Activated CD8-positive, alpha-beta T cell treated with anti-CD3 and anti-CD28 coated beads, Interleukin-2, amount 10 ng/mL, durations not matched to agents 7 days and 5 days (primary cell): ENCODE results near the gene RPRD2. TPM values are rescaled to one million over a fixed set of nuclear protein-coding genes. Genes with fewer than 3 reads are reported as not detected.

Source experiments
- ATAC-seq: fragments of 150-1000 bp; cut with Tn5 transposase; one replicate; pipeline ENCODE4 v1.10.0; 2021; ENCODE audit warnings: moderate library complexity
- CTCF ChIA-PET: fragments of 350-600 bp; sonication (Branson Sonifier 250); formaldehyde crosslinking; loops from one replicate; lab custom pipeline; 2021; ENCODE audit warnings: antibody characterized with exemption; lab: Charles Lee
- POLR2A ChIA-PET: fragments of 350-600 bp; sonication (Branson Sonifier 250); formaldehyde crosslinking; loops from one replicate; lab custom pipeline; 2021; ENCODE audit warnings: antibody characterized with exemption; lab: Charles Lee
- DNase-seq: peaks from one replicate; pipeline ENCODE4 v3.0.0-alpha.2; 2020
- H3K27ac Mint-ChIP-seq: one replicate; pipeline ENCODE4 v1.8.0; 2021; ENCODE audit warnings: mild to moderate bottlenecking, mixed read lengths
- H3K27me3 Mint-ChIP-seq: one replicate; pipeline ENCODE4 v1.8.0; 2021; ENCODE audit warnings: low read depth, mixed read lengths
- H3K36me3 Mint-ChIP-seq: one replicate; pipeline ENCODE4 v1.8.0; 2021; ENCODE audit warnings: low read depth, mixed read lengths
- H3K4me1 Mint-ChIP-seq: one replicate; pipeline ENCODE4 v1.8.0; 2021; ENCODE audit warnings: low read depth, mixed read lengths
- H3K4me3 Mint-ChIP-seq: one replicate; pipeline ENCODE4 v1.8.0; 2021; ENCODE audit warnings: mild to moderate bottlenecking, mixed read lengths
- H3K9me3 Mint-ChIP-seq: one replicate; pipeline ENCODE4 v1.8.0; 2022; ENCODE audit warnings: mixed read lengths; ENCODE audit not compliant: insufficient read depth
- total RNA-seq, 2 experiments: library from RNA; stranded (reverse); gene quantifications; one replicate each; pipeline ENCODE4 v1.2.3, GENCODE V29; 2021

Gene RPRD2
- total RNA-seq, 2 experiments from 2014 or later, result 29.5 to 32.5 TPM

- no peak overlapping the region for H3K27ac Mint-ChIP-seq
- H3K36me3 Mint-ChIP-seq, result peaks cover 18% of the 10 kb centered on the region
- POLR2A ChIA-PET, result no interaction called here
- ATAC-seq (no peak), DNase-seq (no peak)
- no peaks in the 10 kb centered on the region for H3K27me3 Mint-ChIP-seq
- H3K4me3 Mint-ChIP-seq, result no peak overlapping the region
- CTCF ChIA-PET, result no interaction called here
- no peaks in the 10 kb centered on the region for H3K9me3 Mint-ChIP-seq
- peaks cover 9% of the 10 kb centered on the region for H3K4me1 Mint-ChIP-seq
Measured at GRCh38 chr1:150415800-150416199, 51.9 kb downstream of the RPRD2 start.

DNA sequence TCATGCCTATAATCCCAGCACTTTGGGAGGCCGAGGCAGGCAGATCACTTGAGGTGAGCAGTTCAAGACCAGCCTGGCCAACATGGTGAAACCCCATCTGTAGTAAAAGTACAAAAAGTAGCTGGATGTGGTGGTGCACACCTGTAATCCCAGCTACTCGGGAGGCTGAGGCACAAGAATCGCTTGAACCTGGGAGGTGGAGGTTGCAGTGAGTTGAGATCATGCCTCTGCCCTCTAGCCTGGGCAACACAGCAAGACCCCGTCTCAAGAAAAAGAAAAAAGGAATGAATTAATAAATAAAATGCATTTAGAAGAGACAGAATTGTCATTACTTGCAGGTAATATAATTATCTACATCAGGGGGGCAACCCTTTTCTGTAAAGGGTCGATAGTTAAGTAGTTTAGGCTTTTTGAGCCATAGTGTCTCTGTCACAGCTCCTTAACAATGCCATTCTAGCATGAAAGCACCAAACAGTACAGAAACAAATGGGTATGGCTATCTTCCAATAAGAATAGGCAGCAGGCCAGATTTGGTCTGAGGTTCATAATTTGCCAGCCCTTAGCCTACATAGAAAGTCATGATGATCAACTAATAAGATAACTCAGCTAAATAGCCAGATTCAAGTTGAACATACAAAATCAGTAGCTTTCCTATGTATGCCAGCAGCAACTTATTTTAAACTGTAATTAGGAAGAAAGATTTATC is 56.8 kb downstream of the RPRD2 start:
- Mint-ChIP-seq H3K4me1 (peaks cover 5% of the 10 kb centered on the region), H3K9me3 (no peaks in the 10 kb centered on the region), H3K4me3 (no peak overlapping the region), H3K36me3 (peaks cover 20% of the 10 kb centered on the region), H3K27me3 (no peaks in the 10 kb centered on the region), H3K27ac (no peak overlapping the region)
- ChIA-PET CTCF (interaction anchor here (1.3 kb wide), 1 partner anchor 9 kb away, joined by 5 read pairs; no protein-coding TSS in a partner anchor), POLR2A (no interaction called here)
- ATAC-seq (no peak), DNase-seq (no peak)

DNA sequence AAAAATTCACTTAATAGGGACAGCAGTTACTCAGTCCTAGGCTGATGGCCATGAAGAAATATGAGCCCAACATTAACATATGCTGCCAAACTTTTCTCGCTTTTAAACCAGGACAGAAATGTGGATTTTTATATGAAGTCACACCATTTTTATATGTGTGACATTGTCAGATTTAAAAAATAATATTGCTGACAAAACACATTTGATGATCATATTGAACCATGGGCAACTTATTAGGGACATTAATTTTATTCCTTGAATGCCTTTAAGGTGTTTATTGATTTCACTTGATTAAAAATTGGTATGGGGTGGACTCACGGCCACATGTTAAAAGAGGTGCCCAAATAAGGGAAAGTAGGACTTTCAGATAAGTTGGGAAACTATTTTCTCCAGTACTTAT is 58.6 kb downstream of the RPRD2 start:
- Mint-ChIP-seq H3K27ac (no peak overlapping the region), H3K27me3 (no peaks in the 10 kb centered on the region), H3K4me1 (no peaks in the 10 kb centered on the region), H3K36me3 (peaks cover 15% of the 10 kb centered on the region), H3K9me3 (no peaks in the 10 kb centered on the region), H3K4me3 (no peak overlapping the region)
- no peak for DNase-seq
- ATAC-seq, result no peak
- POLR2A ChIA-PET, result no interaction called here
- CTCF ChIA-PET, result no interaction called here

- Mint-ChIP-seq H3K4me1 (peaks cover 11% of the 10 kb centered on the region), H3K27ac (no peak overlapping the region)
Measured at GRCh38 chr1:150429805-150430204, 65.9 kb downstream of the RPRD2 start.

DNA sequence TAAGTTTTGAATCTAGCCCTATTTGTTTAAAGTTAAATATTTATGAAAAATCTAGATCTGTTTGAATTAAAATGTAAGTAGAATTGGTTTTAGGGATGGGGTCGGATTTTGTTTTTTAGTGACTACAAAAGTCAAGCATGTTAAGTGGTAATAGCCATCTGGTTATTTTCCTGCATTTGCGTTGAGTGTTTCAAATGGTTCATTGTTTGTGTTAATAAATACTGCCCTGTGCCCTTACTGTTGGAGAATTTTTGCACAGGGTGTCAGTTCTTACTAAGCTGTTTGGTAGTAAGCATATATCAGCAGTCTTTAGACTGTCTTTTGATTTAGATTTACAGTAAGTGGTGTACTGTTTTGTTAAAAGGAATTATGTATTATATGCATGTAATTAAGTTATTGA is 77.2 kb downstream of the RPRD2 start:
- Mint-ChIP-seq H3K27me3 (no peaks in the 10 kb centered on the region), H3K4me1 (peaks cover 3% of the 10 kb centered on the region), H3K36me3 (peaks cover 29% of the 10 kb centered on the region), H3K9me3 (no peaks in the 10 kb centered on the region), H3K27ac (no peak overlapping the region), H3K4me3 (no peak overlapping the region)
- ATAC-seq (no peak), DNase-seq (no peak)
- POLR2A ChIA-PET, result interaction anchor here (1.0 kb wide), 1 partner anchor 77 kb away, joined by 3 read pairs; the partner anchor contains the start of gene RPRD2
- CTCF ChIA-PET, result interaction anchor here (1.0 to 2.7 kb wide), 3 partner anchors 25 to 186 kb away, joined by 3 to 9 read pairs (median 5); no protein-coding TSS in a partner anchor

More at GRCh38 chr1:150429805-150430204, 65.9 kb downstream of the RPRD2 start:
- peak; percentile 42 for ATAC-seq
- ChIA-PET POLR2A (no interaction called here), CTCF (interaction anchor here (1.0 to 1.4 kb wide), 4 partner anchors 9 to 174 kb away, joined by 3 to 7 read pairs (median 4); partner anchors contain the start of gene RPRD2)
- no peak for DNase-seq
- H3K27me3 Mint-ChIP-seq, result no peaks in the 10 kb centered on the region
- no peaks in the 10 kb centered on the region for H3K9me3 Mint-ChIP-seq
- H3K4me3 Mint-ChIP-seq, result no peak overlapping the region
- peaks cover 5% of the 10 kb centered on the region for H3K36me3 Mint-ChIP-seq

DNA sequence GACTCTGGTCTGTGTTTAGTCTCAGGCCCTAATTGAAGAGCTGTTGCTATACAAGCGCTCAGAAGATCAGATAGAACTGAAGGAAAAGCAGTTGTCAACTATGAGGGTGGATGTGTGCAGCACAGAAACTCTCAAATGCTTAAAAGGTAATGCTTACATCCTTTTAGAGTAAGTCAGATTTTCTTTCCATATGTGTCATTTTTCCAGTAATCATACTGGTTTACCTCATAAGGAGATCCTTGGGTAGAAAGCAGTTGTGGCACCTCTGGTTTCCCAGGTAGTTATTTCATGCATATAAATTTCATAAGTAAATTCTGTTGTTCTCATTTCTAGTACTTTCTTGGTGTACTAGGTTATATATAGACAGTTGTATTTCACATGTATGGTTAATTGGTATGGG is 80.3 kb downstream of the RPRD2 start:
- ChIA-PET POLR2A (no interaction called here), CTCF (interaction anchor here (1.2 to 1.6 kb wide), 2 partner anchors 88 to 188 kb away, joined by 3 to 4 read pairs; no protein-coding TSS in a partner anchor)
- ATAC-seq (no peak), DNase-seq (no peak)
- H3K36me3 Mint-ChIP-seq, result peaks cover 45% of the 10 kb centered on the region
- H3K4me3 Mint-ChIP-seq, result no peak overlapping the region
- no peaks in the 10 kb centered on the region for H3K27me3 Mint-ChIP-seq
- no peaks in the 10 kb centered on the region for H3K9me3 Mint-ChIP-seq
- H3K27ac Mint-ChIP-seq, result no peak overlapping the region
- peaks cover 3% of the 10 kb centered on the region for H3K4me1 Mint-ChIP-seq

DNA sequence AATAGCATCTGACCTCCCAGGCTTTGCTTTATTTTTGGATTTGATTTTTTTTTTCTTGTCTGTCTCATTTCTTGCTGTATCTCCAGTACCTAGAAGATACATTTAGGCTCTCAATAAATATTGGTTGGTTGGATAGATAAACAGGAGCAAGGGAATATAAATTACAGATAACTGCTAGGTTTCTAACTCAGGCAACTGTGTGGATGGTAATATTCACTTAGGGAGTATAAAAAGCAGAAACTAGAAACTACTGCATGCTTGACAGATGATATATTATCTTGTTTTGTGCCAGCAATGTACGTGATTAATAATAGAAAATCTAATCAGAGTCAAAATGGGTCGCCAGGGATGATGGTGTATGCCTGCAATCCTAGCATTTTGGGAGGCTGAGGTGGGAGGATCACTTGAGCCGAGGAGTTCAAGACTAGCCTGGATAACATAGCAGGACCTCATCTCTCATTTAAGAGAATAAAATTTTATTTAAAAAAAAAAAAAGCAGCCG is 92.2 kb downstream of the RPRD2 start:
- CTCF ChIA-PET, result no interaction called here

GRCh38 chr1:150464422-150464826 is 100.5 kb downstream of the RPRD2 start:
- no peak overlapping the region for H3K4me3 Mint-ChIP-seq
- no peaks in the 10 kb centered on the region for H3K9me3 Mint-ChIP-seq
- ChIA-PET POLR2A (no interaction called here), CTCF (interaction anchor here (0.8 kb wide), 1 partner anchor 10 kb away, joined by 3 read pairs; no protein-coding TSS in a partner anchor)
- DNase-seq, result peak; percentile 81
- peak; percentile 81 for ATAC-seq
- H3K27ac Mint-ChIP-seq, result no peak overlapping the region
- H3K36me3 Mint-ChIP-seq, result peaks cover 31% of the 10 kb centered on the region
- H3K27me3 Mint-ChIP-seq, result no peaks in the 10 kb centered on the region
- peaks cover 4% of the 10 kb centered on the region for H3K4me1 Mint-ChIP-seq

More for the DNA sequence above, 92.2 kb downstream of the RPRD2 start:
- H3K36me3 Mint-ChIP-seq, result peaks cover 37% of the 10 kb centered on the region
- H3K4me1 Mint-ChIP-seq, result peaks cover 4% of the 10 kb centered on the region
- no peak overlapping the region for H3K27ac Mint-ChIP-seq
- DNase-seq (no peak), ATAC-seq (no peak)
- no peaks in the 10 kb centered on the region for H3K9me3 Mint-ChIP-seq
- H3K27me3 Mint-ChIP-seq, result no peaks in the 10 kb centered on the region
- POLR2A ChIA-PET, result no interaction called here
- H3K4me3 Mint-ChIP-seq, result no peak overlapping the region

DNA sequence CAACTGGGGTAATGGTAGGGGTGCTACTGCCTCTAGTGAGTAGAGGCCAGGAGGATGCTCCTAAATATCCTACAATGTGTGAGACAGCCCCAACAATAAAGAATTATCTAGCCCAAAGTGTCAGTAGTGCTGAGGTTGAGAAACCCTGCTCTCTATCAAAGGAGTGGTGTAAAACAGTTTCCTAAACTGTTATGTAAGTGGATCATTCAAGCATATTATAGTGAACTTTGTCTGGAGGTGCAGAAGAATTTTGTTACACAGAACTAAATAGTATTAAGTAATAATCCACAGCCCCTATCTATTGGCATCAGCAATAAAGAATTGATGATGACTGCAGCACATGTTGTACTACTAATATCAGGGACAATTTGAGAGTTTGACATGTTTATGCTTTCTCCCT is 103.0 kb downstream of the RPRD2 start:
- no peak overlapping the region for H3K27ac Mint-ChIP-seq
- no peak overlapping the region for H3K4me3 Mint-ChIP-seq
- peaks cover 4% of the 10 kb centered on the region for H3K4me1 Mint-ChIP-seq

DNA sequence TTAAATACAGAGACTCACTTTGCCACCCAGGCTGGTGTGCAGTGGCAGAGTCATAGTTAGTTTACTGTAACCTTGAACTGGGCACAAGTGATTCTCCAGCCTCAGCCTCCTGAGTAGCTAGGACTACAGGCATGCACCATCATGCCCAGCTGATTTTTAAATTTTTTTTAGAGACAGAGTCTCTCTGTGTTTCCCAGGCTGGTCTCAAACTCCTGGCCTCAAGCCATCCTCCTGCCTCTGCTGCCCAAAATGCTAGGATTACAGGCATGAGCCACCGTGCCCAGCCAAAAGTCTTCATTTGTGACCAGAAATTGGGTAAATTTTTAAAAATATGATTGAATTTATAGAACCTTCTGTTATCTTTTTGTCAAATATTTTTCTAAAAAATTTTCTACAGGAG is 105.3 kb downstream of the RPRD2 start:
- Mint-ChIP-seq H3K36me3 (peaks cover 46% of the 10 kb centered on the region), H3K4me3 (no peak overlapping the region), H3K27ac (no peak overlapping the region), H3K27me3 (no peaks in the 10 kb centered on the region), H3K4me1 (peaks cover 2% of the 10 kb centered on the region), H3K9me3 (no peaks in the 10 kb centered on the region)
- ATAC-seq (no peak), DNase-seq (no peak)
- ChIA-PET CTCF (no interaction called here), POLR2A (no interaction called here)

More for the DNA sequence above, 103.0 kb downstream of the RPRD2 start:
- ATAC-seq, result no peak
- ChIA-PET CTCF (no interaction called here), POLR2A (no interaction called here)
- no peaks in the 10 kb centered on the region for H3K9me3 Mint-ChIP-seq
- H3K27me3 Mint-ChIP-seq, result no peaks in the 10 kb centered on the region
- peaks cover 42% of the 10 kb centered on the region for H3K36me3 Mint-ChIP-seq
- DNase-seq, result no peak

- no peaks in the 10 kb centered on the region for H3K9me3 Mint-ChIP-seq
- ATAC-seq (no peak), DNase-seq (no peak)
- H3K27ac Mint-ChIP-seq, result no peak overlapping the region
- H3K36me3 Mint-ChIP-seq, result peaks cover 30% of the 10 kb centered on the region
- ChIA-PET POLR2A (no interaction called here), CTCF (no interaction called here)
- no peaks in the 10 kb centered on the region for H3K27me3 Mint-ChIP-seq
- H3K4me1 Mint-ChIP-seq, result no peaks in the 10 kb centered on the region
- no peak overlapping the region for H3K4me3 Mint-ChIP-seq
Measured at GRCh38 chr1:150472601-150473200, 108.8 kb downstream of the RPRD2 start.

DNA sequence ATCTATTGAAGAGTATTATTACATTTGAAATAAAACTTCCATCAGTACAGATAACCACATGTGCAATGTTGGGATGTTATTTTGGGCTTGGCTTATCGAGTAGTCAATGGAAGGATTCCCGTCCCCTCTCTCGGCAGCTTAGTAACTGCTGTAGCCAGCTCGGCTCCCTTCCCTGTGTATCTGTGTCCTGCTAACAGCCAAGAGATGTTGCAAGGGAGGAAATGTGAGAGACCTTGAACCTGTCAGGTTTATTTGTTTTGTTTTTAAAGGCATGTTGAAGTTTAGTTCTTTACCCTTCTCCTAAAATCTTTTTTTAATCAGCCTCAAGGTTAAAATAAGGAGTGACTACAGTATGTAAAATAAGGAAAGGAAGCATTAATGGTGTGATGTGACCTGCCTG is 109.7 kb downstream of the RPRD2 start:
- ATAC-seq (no peak), DNase-seq (no peak)
- no peaks in the 10 kb centered on the region for H3K4me1 Mint-ChIP-seq
- H3K9me3 Mint-ChIP-seq, result no peaks in the 10 kb centered on the region
- no peaks in the 10 kb centered on the region for H3K27me3 Mint-ChIP-seq
- no peak overlapping the region for H3K4me3 Mint-ChIP-seq
- H3K27ac Mint-ChIP-seq, result no peak overlapping the region
- ChIA-PET CTCF (no interaction called here), POLR2A (no interaction called here)
- peaks cover 30% of the 10 kb centered on the region for H3K36me3 Mint-ChIP-seq
